Panc1 (cell line): ENCODE results near the gene CDK5RAP2. TPM values are rescaled to one million over a fixed set of nuclear protein-coding genes. Genes with fewer than 3 reads are reported as not detected.

Source experiments
- ATAC-seq: fragments of 200-7000 bp; cut with Tn5 transposase; 2 replicates; pipeline ENCODE4 v1.9.1; 2020; ENCODE audit warnings: mild to moderate bottlenecking, moderate library complexity
- BruUV-seq: library from RNA; stranded (reverse); fragments of 400-500 nt; replicated peaks from 2 replicates; lab custom pipeline; 2021; lab: Mats Ljungman, UMichigan
- CTCF ChIA-PET: fragments of 300-600 bp; sonication (Branson Sonifier 250); formaldehyde crosslinking; loops from one replicate; lab custom pipeline; 2022; ENCODE audit warnings: antibody characterized with exemption; lab: Charles Lee
- POLR2A ChIA-PET: fragments of 300-600 bp; sonication (Branson Sonifier 250); formaldehyde crosslinking; loops from one replicate; lab custom pipeline; 2022; ENCODE audit warnings: antibody characterized with exemption; lab: Charles Lee
- DNase-seq: peaks from one replicate; pipeline ENCODE4 v3.0.0-alpha.2; 2010; ENCODE audit warnings: low read depth, low spot score
- H3K27ac ChIP-seq: 2 replicates; pipeline ENCODE4 v1.5.1; 2011; ENCODE audit warnings: mild to moderate bottlenecking, low read length, inconsistent platforms
- H3K27me3 ChIP-seq: fragments of 200-500 bp; sonication (Bioruptor generic); 2 replicates; pipeline ENCODE4 v1.6.0; 2014; ENCODE audit warnings: low read length, inconsistent platforms; ENCODE audit not compliant: control insufficient read depth, insufficient read depth
- H3K36me3 ChIP-seq: fragments of 200-500 bp; sonication (Bioruptor generic); 2 replicates; pipeline ENCODE4 v1.5.1; 2014; ENCODE audit warnings: inconsistent platforms, mild to moderate bottlenecking, low read length, moderate library complexity; ENCODE audit not compliant: control insufficient read depth, insufficient read depth
- H3K4me1 ChIP-seq: 2 replicates; pipeline ENCODE4 v1.5.1; 2011; ENCODE audit warnings: inconsistent platforms, mild to moderate bottlenecking, low read length, moderate library complexity; ENCODE audit not compliant: control insufficient read depth, insufficient read depth
- H3K4me3 ChIP-seq, 2 experiments: 2 replicates each; pipeline ENCODE4 v1.5.1; 2011 to 2012; ENCODE audit warnings: low read depth in 2 of 2, low read length in 2 of 2, mild to moderate bottlenecking in 2 of 2, inconsistent platforms in 1 of 2, moderate library complexity in 1 of 2
- H3K9me3 ChIP-seq: fragments of 200-500 bp; sonication (Bioruptor generic); 2 replicates; pipeline ENCODE4 v1.5.1; 2014; ENCODE audit warnings: low read depth, mild to moderate bottlenecking, inconsistent platforms, low read length, moderate library complexity; ENCODE audit not compliant: control insufficient read depth, insufficient read depth
- CTCF ChIP-seq: fragments of 450-650 bp; IDR thresholded peaks from 2 replicates; pipeline ENCODE4 v1.5.1; 2017; ENCODE audit warnings: mild to moderate bottlenecking
- POLR2AphosphoS5 ChIP-seq: IDR thresholded peaks from 2 replicates; pipeline ENCODE4 v1.6.1; 2012; ENCODE audit warnings: mild to moderate bottlenecking, low read depth, low read length, moderate library complexity
- REST ChIP-seq, 2 experiments: IDR thresholded peaks; 2 replicates each; pipeline ENCODE4 v1.6.1; 2011 to 2012; ENCODE audit warnings: low read depth in 2 of 2, control low read depth in 1 of 2, low read length in 1 of 2, mild to moderate bottlenecking in 1 of 2, moderate library complexity in 1 of 2; ENCODE audit not compliant: insufficient read depth in 1 of 2
- SIN3A ChIP-seq: IDR thresholded peaks from 2 replicates; pipeline ENCODE4 v1.6.1; 2012; ENCODE audit warnings: low read depth, mild to moderate bottlenecking, low read length, moderate library complexity, borderline replicate concordance; ENCODE audit not compliant: insufficient read depth
- TCF7L2 ChIP-seq: IDR thresholded peaks from 2 replicates; pipeline ENCODE4 v1.6.1; 2011; ENCODE audit warnings: mild to moderate bottlenecking, low read depth, low read length, inconsistent platforms
- in situ Hi-C: cut with HindIII; loops from 2 replicates; pipeline ENCODE4 v1.10.0; 2016; ENCODE audit warnings: low sequenced_read_pairs, low pct_unique_long_range_greater_than_20kb
- intact Hi-C: fragments of 100-400 bp; cut with micrococcal nuclease; formaldehyde crosslinking; loops from one replicate; pipeline ENCODE4 v1.10.0; 2022; ENCODE audit not compliant: unreplicated experiment
- total RNA-seq: library from RNA; stranded (reverse); gene quantifications from one replicate; pipeline ENCODE4 v1.2.1, GENCODE V29; 2021; ENCODE audit not compliant: unreplicated experiment

The CDK5RAP2 gene
- total RNA-seq, 1 experiment from 2014 or later = 47.7 TPM

- BruUV-seq = no TSS peak
- H3K4me3 ChIP-seq = no peak overlapping the region
- H3K9me3 ChIP-seq = no peaks in the 10 kb centered on the region
- H3K27me3 ChIP-seq = no peaks in the 10 kb centered on the region
- TF ChIP-seq CTCF (no peak), POLR2AphosphoS5 (no peak), REST (IDR thresholded peaks at IDR 0.05; ENCODE audit: insufficient read depth in 1 of 2, low read depth in 2 of 2, low read length in 1 of 2) (no peak), SIN3A (no peak), TCF7L2 (no peak)
- H3K4me1 ChIP-seq = no peaks in the 10 kb centered on the region
- no peaks in the 10 kb centered on the region for H3K36me3 ChIP-seq
- in situ Hi-C loops = no loop called here
- ChIA-PET CTCF (no interaction called here), POLR2A (no interaction called here)
- no peak overlapping the region for H3K27ac ChIP-seq
- intact Hi-C loops = no loop called here
- no peak for DNase-seq
- no peak for ATAC-seq
Measured at GRCh38 chr9:120360510-120360909, 219.5 kb downstream of the CDK5RAP2 start.

- TF ChIP-seq SIN3A (no peak), CTCF (no peak), POLR2AphosphoS5 (no peak), TCF7L2 (no peak), REST (IDR thresholded peaks at IDR 0.05; ENCODE audit: insufficient read depth in 1 of 2, low read depth in 2 of 2, low read length in 1 of 2) (no peak)
- ChIA-PET POLR2A (no interaction called here), CTCF (no interaction called here)
- ATAC-seq (no peak), DNase-seq (no peak)
- Histone ChIP-seq H3K4me1 (no peaks in the 10 kb centered on the region), H3K4me3 (no peak overlapping the region), H3K36me3 (no peaks in the 10 kb centered on the region), H3K27ac (no peak overlapping the region), H3K9me3 (no peaks in the 10 kb centered on the region), H3K27me3 (no peaks in the 10 kb centered on the region)
- in situ Hi-C loops = no loop called here
- intact Hi-C loops = no loop called here
- BruUV-seq = no TSS peak
Measured at GRCh38 chr9:120360046-120360445, 219.9 kb downstream of the CDK5RAP2 start.
